ENCODE measurements around the gene KLHL10. TPM values are rescaled to one million over a fixed set of nuclear protein-coding genes. Genes with fewer than 3 reads are reported as not detected.

KLHL10 gene
- total and polyA plus RNA-seq, 9 of the 15 experiments (the other 6 are each of a cell fraction or from before 2014, with no cell fraction given), result 0.06 to 0.56 (median 0.12) TPM; not detected in 5

DNA sequence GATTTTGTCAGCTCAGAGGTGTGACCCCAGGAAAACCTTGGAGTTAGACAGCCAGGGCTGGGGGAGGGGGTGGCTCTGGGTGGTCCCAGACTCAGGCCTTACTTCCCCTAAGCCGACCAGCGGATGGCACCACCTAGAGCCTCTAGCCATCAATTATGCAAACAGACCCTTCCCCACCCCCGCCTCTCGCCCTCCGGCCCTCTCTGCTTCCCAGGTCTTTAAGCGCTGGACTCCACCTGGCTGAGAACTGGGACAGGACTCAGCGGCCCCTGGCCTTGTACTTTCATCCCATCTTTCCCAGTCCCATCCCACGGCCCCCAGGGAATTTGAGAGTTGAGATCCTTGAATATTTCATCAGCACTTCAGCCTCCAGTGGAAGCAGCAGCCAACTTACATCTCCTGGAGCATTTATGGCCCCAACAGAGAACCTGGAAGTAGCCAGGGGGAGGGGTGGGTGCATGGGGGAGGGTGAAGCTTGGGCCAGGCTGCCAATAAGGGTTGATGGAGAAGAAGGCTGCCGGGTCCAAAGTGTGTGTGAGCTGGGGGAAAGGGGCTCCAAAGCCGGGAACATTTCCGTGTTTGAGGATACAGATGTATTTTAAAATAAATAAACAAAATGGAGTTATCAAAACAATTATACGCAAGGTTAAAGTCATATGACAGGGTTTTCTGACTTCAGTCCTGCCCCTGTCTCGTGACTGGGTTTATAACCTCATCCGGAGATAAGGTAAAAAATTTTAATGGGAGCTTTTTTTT, 43.7 kb upstream of the KLHL10 start (continued):
- TF ChIP-seq, protein P1, sequence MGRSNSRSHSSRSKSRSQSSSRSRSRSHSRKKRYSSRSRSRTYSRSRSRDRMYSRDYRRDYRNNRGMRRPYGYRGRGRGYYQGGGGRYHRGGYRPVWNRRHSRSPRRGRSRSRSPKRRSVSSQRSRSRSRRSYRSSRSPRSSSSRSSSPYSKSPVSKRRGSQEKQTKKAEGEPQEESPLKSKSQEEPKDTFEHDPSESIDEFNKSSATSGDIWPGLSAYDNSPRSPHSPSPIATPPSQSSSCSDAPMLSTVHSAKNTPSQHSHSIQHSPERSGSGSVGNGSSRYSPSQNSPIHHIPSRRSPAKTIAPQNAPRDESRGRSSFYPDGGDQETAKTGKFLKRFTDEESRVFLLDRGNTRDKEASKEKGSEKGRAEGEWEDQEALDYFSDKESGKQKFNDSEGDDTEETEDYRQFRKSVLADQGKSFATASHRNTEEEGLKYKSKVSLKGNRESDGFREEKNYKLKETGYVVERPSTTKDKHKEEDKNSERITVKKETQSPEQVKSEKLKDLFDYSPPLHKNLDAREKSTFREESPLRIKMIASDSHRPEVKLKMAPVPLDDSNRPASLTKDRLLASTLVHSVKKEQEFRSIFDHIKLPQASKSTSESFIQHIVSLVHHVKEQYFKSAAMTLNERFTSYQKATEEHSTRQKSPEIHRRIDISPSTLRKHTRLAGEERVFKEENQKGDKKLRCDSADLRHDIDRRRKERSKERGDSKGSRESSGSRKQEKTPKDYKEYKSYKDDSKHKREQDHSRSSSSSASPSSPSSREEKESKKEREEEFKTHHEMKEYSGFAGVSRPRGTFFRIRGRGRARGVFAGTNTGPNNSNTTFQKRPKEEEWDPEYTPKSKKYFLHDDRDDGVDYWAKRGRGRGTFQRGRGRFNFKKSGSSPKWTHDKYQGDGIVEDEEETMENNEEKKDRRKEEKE (IDR thresholded peaks at IDR 0.05; ENCODE audit: borderline replicate concordance in 1 of 2, control insufficient read depth in 1 of 2, low read depth in 2 of 2, low read length in 1 of 2), result no peak
- no peak for TF ChIP-seq HDAC3 (IDR thresholded peaks at IDR 0.05; ENCODE audit: borderline replicate concordance, partially characterized antibody)
- TF ChIP-seq ZNF507 (tag; conservative IDR thresholded peaks at IDR 0.05), result no peak
- peak; percentile 72; the same call in 1 of the 2 replicates for TF ChIP-seq RAD51 (IDR thresholded peaks at IDR 0.05; ENCODE audit: borderline replicate concordance, low read depth)
- TF ChIP-seq, protein P2, sequence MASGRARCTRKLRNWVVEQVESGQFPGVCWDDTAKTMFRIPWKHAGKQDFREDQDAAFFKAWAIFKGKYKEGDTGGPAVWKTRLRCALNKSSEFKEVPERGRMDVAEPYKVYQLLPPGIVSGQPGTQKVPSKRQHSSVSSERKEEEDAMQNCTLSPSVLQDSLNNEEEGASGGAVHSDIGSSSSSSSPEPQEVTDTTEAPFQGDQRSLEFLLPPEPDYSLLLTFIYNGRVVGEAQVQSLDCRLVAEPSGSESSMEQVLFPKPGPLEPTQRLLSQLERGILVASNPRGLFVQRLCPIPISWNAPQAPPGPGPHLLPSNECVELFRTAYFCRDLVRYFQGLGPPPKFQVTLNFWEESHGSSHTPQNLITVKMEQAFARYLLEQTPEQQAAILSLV (tag; IDR thresholded peaks at IDR 0.05), result no peak
- TF ChIP-seq, protein P3, sequence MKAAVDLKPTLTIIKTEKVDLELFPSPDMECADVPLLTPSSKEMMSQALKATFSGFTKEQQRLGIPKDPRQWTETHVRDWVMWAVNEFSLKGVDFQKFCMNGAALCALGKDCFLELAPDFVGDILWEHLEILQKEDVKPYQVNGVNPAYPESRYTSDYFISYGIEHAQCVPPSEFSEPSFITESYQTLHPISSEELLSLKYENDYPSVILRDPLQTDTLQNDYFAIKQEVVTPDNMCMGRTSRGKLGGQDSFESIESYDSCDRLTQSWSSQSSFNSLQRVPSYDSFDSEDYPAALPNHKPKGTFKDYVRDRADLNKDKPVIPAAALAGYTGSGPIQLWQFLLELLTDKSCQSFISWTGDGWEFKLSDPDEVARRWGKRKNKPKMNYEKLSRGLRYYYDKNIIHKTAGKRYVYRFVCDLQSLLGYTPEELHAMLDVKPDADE (conservative IDR thresholded peaks at IDR 0.05; ENCODE audit: control insufficient read depth, low read depth, low read length), result no peak
- TF ChIP-seq BHLHE40 (IDR thresholded peaks at IDR 0.05; ENCODE audit: low read length), result peak; percentile 75; the same call in 1 of the 2 replicates
- TF ChIP-seq, protein P4, sequence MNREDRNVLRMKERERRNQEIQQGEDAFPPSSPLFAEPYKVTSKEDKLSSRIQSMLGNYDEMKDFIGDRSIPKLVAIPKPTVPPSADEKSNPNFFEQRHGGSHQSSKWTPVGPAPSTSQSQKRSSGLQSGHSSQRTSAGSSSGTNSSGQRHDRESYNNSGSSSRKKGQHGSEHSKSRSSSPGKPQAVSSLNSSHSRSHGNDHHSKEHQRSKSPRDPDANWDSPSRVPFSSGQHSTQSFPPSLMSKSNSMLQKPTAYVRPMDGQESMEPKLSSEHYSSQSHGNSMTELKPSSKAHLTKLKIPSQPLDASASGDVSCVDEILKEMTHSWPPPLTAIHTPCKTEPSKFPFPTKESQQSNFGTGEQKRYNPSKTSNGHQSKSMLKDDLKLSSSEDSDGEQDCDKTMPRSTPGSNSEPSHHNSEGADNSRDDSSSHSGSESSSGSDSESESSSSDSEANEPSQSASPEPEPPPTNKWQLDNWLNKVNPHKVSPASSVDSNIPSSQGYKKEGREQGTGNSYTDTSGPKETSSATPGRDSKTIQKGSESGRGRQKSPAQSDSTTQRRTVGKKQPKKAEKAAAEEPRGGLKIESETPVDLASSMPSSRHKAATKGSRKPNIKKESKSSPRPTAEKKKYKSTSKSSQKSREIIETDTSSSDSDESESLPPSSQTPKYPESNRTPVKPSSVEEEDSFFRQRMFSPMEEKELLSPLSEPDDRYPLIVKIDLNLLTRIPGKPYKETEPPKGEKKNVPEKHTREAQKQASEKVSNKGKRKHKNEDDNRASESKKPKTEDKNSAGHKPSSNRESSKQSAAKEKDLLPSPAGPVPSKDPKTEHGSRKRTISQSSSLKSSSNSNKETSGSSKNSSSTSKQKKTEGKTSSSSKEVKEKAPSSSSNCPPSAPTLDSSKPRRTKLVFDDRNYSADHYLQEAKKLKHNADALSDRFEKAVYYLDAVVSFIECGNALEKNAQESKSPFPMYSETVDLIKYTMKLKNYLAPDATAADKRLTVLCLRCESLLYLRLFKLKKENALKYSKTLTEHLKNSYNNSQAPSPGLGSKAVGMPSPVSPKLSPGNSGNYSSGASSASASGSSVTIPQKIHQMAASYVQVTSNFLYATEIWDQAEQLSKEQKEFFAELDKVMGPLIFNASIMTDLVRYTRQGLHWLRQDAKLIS (CRISPR knock-in tag; IDR thresholded peaks at IDR 0.05), result no peak
- TF ChIP-seq PTBP1 (IDR thresholded peaks at IDR 0.05; ENCODE audit: low read depth, low read length), result no peak
- TF ChIP-seq ELF4 (CRISPR knock-in tag; IDR thresholded peaks at IDR 0.05), result no peak
- TF ChIP-seq KLF16 (IDR thresholded peaks at IDR 0.05), result no peak
- TF ChIP-seq, protein P5, sequence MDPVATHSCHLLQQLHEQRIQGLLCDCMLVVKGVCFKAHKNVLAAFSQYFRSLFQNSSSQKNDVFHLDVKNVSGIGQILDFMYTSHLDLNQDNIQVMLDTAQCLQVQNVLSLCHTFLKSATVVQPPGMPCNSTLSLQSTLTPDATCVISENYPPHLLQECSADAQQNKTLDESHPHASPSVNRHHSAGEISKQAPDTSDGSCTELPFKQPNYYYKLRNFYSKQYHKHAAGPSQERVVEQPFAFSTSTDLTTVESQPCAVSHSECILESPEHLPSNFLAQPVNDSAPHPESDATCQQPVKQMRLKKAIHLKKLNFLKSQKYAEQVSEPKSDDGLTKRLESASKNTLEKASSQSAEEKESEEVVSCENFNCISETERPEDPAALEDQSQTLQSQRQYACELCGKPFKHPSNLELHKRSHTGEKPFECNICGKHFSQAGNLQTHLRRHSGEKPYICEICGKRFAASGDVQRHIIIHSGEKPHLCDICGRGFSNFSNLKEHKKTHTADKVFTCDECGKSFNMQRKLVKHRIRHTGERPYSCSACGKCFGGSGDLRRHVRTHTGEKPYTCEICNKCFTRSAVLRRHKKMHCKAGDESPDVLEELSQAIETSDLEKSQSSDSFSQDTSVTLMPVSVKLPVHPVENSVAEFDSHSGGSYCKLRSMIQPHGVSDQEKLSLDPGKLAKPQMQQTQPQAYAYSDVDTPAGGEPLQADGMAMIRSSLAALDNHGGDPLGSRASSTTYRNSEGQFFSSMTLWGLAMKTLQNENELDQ (CRISPR knock-in tag; IDR thresholded peaks at IDR 0.05; ENCODE audit: borderline replicate concordance), result no peak
- TF ChIP-seq, protein P6, sequence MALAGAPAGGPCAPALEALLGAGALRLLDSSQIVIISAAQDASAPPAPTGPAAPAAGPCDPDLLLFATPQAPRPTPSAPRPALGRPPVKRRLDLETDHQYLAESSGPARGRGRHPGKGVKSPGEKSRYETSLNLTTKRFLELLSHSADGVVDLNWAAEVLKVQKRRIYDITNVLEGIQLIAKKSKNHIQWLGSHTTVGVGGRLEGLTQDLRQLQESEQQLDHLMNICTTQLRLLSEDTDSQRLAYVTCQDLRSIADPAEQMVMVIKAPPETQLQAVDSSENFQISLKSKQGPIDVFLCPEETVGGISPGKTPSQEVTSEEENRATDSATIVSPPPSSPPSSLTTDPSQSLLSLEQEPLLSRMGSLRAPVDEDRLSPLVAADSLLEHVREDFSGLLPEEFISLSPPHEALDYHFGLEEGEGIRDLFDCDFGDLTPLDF (CRISPR knock-in tag; IDR thresholded peaks at IDR 0.05), result no peak

Data from K562 (cell line).